ENCODE results near the gene SPOCK2. TPM values are rescaled to one million over a fixed set of nuclear protein-coding genes. Genes with fewer than 3 reads are reported as not detected.

SPOCK2 gene
- total RNA-seq, 3 donors from 2014 or later = 3.9 to 4.5 (median 4.1) TPM

DNA sequence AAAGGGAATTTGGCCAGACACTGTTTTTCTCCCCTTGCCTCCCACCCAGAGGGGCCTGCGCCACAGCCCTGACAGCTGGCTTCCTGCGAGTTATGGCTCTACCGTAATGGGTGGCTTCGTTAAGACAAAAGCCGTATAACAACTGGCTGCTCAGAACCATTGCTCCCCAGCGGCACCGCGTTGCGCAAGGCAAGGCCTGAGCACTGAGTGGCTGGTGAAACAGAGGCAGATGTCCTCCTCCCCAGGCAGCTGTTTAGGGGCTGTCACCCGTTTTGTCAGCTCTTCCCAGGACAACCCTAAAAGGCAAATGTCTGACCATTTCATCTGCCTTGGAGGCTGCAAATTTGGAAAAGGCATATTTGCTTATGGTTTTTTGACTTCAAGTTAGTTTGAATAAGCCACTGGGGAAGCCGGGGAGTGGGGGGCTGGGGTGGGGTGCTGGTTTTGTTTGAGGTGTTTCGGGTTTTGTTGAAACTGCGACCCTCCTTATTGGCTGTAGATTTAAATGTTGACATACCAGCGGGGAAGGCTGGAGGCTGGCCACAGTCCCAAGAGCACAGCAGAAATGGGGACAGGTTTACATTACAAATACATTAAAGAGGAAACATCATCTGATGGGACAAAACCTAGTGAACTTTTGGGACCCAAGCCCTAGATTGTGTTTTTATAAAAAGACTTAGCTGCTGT lies 681 bp upstream of the SPOCK2 start:
- no peaks in the 10 kb centered on the region for H3K9me3 ChIP-seq
- no peak overlapping the region for H3K27ac ChIP-seq
- peaks cover 7 to 11% of the 10 kb centered on the region in 2 donors for H3K4me1 ChIP-seq
- DNase-seq (ENCODE audit: low spot score in 2 of 2) = no peak
- H3K4me3 ChIP-seq = peak overlapping the region in 2 of 3 donors; percentile 49 to 67
- TF ChIP-seq POLR2A (IDR thresholded peaks at IDR 0.05) (no peak), POLR2AphosphoS5 (IDR thresholded peaks at IDR 0.05) (no peak)
- TF ChIP-seq, protein P1, sequence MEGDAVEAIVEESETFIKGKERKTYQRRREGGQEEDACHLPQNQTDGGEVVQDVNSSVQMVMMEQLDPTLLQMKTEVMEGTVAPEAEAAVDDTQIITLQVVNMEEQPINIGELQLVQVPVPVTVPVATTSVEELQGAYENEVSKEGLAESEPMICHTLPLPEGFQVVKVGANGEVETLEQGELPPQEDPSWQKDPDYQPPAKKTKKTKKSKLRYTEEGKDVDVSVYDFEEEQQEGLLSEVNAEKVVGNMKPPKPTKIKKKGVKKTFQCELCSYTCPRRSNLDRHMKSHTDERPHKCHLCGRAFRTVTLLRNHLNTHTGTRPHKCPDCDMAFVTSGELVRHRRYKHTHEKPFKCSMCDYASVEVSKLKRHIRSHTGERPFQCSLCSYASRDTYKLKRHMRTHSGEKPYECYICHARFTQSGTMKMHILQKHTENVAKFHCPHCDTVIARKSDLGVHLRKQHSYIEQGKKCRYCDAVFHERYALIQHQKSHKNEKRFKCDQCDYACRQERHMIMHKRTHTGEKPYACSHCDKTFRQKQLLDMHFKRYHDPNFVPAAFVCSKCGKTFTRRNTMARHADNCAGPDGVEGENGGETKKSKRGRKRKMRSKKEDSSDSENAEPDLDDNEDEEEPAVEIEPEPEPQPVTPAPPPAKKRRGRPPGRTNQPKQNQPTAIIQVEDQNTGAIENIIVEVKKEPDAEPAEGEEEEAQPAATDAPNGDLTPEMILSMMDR (IDR thresholded peaks at IDR 0.05) = no peak
- no peaks in the 10 kb centered on the region for H3K36me3 ChIP-seq
- intact Hi-C loops (cut with DNase I; ENCODE audit: low total_unique reads) = no loop called here
- peaks cover 0 to 21% of the 10 kb centered on the region in 2 donors for H3K27me3 ChIP-seq

DNA sequence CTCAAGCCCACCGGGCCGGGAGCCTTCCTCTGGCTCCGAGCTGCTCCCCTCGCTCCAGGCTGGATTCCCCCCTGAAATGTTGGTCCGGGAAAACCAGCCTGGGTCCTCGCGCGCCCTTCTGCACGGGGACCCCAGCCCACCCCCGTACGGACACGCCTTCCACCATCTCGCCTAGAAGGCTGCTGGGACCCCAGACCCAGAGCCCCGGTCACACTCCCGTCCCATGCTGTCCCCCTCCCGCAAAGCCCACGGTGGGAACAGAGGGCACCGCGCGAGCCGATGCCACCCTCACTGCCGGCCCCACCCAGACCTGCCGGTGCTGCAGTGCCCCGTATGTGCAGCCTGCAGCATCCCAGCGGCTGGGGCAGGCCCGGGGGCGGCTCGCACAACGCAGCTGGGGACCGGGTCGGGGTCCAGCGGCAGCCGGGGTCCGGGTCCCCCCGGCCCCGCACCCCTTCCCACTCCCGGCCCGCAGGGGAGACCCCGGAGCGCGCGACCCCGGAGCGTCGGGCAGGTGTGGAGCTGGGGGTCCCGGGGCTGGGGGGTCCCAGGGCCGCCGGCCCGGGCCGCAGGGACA lies 871 bp downstream of the SPOCK2 start:
- intact Hi-C loops (cut with DNase I; ENCODE audit: low total_unique reads) = no loop called here
- H3K27ac ChIP-seq = peak overlapping the region in 1 of 2 donors; percentile 14

DNA sequence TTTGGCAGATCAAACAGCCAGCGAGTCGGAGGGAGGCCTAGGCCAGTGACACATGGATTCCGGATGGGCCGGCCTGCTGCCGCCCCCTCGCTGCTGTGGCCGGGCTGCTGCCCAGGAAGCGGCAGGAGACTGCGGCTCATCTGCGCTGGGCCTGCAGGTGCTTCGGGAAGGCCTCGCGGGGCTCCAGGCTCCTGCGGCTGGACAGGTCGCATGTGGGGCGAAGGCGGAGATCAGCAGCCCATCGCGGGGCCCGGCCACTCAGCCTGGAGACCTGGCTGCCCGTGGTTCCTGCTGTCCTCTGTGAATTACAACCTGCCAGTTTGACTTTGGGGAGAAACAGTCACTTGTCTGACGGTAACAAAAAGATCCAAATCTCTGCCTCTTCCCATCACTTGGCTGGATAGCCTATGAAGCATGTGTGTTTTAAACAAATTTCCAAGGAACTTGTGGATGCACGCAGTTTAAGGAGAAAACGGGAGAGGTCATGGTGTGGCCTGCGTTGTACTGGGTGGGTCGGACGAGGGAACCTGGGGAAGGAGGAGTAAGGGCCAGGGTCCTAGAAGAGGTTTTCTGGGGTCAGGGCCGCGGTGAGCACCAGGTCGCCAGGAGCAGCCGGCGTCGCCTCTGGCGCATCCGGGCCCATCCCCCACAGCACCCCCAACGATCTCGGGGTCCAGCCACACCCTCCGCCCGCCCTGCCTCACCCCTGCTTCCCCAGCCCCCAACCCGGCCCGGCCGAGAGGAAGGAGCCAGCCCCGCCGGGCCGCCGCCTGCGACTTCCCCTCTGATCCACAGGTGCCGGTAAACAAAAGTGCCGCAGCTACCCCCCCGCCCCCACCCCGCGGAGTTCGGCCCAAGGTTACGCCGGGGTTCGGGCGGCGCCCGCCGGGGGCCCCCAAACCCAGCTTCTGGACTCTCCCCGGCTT lies 1.6 kb downstream of the SPOCK2 start:
- DNase-seq (ENCODE audit: low spot score in 2 of 2) = no peak
- intact Hi-C loops (cut with DNase I; ENCODE audit: low total_unique reads) = no loop called here
- Histone ChIP-seq H3K27ac (peak overlapping the region; percentile 14 to 37), H3K4me1 (peaks cover 7 to 11% of the 10 kb centered on the region in 2 donors), H3K9me3 (no peaks in the 10 kb centered on the region), H3K36me3 (no peaks in the 10 kb centered on the region), H3K4me3 (peak overlapping the region; percentile 34 to 67 (median 49)), H3K27me3 (peaks cover 0 to 21% of the 10 kb centered on the region in 2 donors)
- TF ChIP-seq, protein P1 (IDR thresholded peaks at IDR 0.05) = no peak
- TF ChIP-seq POLR2AphosphoS5 (IDR thresholded peaks at IDR 0.05) = no peak

More for the DNA sequence above, 871 bp downstream of the SPOCK2 start:
- H3K9me3 ChIP-seq = no peaks in the 10 kb centered on the region
- H3K36me3 ChIP-seq = no peaks in the 10 kb centered on the region
- H3K4me1 ChIP-seq = peaks cover 7 to 11% of the 10 kb centered on the region in 2 donors
- H3K27me3 ChIP-seq = peaks cover 0 to 21% of the 10 kb centered on the region in 2 donors
- no peak for DNase-seq (ENCODE audit: low spot score in 2 of 2)
- peak overlapping the region; percentile 34 to 67 (median 49) for H3K4me3 ChIP-seq
- TF ChIP-seq POLR2AphosphoS5 (IDR thresholded peaks at IDR 0.05) (no peak), POLR2A (IDR thresholded peaks at IDR 0.05) (no peak)
- TF ChIP-seq, protein P1 (IDR thresholded peaks at IDR 0.05) = no peak

DNA sequence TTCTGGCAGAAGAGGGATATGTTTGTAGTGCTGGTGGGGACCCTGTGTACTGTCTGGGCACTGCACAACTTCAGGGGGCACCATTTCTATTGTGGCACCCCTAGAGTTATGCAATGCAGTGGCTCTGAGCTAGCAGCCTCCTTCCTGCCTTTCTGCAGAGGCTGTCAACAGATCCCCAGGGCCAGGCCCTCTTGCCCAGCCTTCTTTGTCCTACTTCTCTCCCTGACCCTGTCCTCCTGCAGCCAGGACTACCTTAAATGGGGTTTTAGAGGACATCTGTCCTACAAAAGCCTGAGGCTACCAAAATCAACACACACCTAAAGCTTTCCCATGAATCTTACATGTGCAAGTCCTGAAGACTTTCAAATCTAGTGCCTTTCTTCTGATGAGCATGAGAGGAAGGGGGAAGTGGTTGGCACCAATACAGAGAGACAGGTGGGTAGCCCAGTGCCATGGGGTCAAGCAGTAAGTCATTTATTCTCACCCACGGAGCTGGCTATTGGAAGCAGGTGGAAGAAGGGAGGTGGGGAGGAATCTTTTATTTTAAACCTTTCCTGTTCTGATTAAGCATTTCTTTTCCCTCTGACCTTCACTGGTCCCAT lies 2.4 kb downstream of the SPOCK2 start:
- no peak for DNase-seq (ENCODE audit: low spot score in 2 of 2)
- Histone ChIP-seq H3K4me3 (peak overlapping the region in 1 of 3 donors; percentile 31), H3K27ac (peak overlapping the region in 1 of 2 donors; percentile 37)

More for the DNA sequence above, 2.4 kb downstream of the SPOCK2 start:
- intact Hi-C loops (cut with DNase I; ENCODE audit: low total_unique reads) = no loop called here
- TF ChIP-seq POLR2AphosphoS5 (IDR thresholded peaks at IDR 0.05) (no peak), POLR2A (IDR thresholded peaks at IDR 0.05) (no peak)
- TF ChIP-seq, protein P1 (IDR thresholded peaks at IDR 0.05) = no peak
- peaks cover 7 to 11% of the 10 kb centered on the region in 2 donors for H3K4me1 ChIP-seq
- H3K9me3 ChIP-seq = no peaks in the 10 kb centered on the region
- no peaks in the 10 kb centered on the region for H3K36me3 ChIP-seq
- peaks cover 0 to 21% of the 10 kb centered on the region in 2 donors for H3K27me3 ChIP-seq
